GM12878 (cell line): Measurements from ENCODE around the gene ANGPTL2. TPM values are rescaled to one million over a fixed set of nuclear protein-coding genes. Genes with fewer than 3 reads are reported as not detected.

ENCODE experiments used
- ATAC-seq: fragments of 200-7000 bp; cut with Tn5 transposase; 3 replicates; pipeline ENCODE4 v1.9.1; 2020; ENCODE audit warnings: mild to moderate bottlenecking, moderate library complexity
- BruUV-seq: library from RNA; stranded (reverse); fragments of 400-500 nt; replicated peaks from 2 replicates; lab custom pipeline; 2021; lab: Mats Ljungman, UMichigan
- CTCF ChIA-PET: fragments of 300-600 bp; sonication (Branson Sonifier 250); formaldehyde crosslinking; extraction: SDS; loops from one replicate; lab custom pipeline; 2021; ENCODE audit warnings: inconsistent platforms; lab: Yijun Ruan, JAX
- POLR2A ChIA-PET: fragments of 350-600 bp; formaldehyde crosslinking; extraction: SDS; loops from one replicate; lab custom pipeline; 2021; ENCODE audit warnings: inconsistent platforms; lab: Charles Lee
- RAD21 ChIA-PET: fragments of 300-600 bp; sonication (Branson Sonifier 250); formaldehyde crosslinking; loops from one replicate; lab custom pipeline; 2023; ENCODE audit warnings: antibody characterized with exemption; ENCODE audit not compliant: unreplicated experiment; lab: Charles Lee
- SMC1A ChIA-PET: fragments of 300-600 bp; sonication (Branson Sonifier 250); formaldehyde crosslinking; loops from one replicate; lab custom pipeline; 2023; ENCODE audit not compliant: unreplicated experiment, uncharacterized antibody; lab: Charles Lee
- DNase-seq: peaks from one replicate; pipeline ENCODE4 v3.0.0-alpha.2; 2011; ENCODE audit warnings: low read depth, low spot score
- FAIRE-seq: peaks from 3 replicates; lab custom pipeline; 2011; peaks lifted over from hg19 to GRCh38; lab: Jason Lieb, UNC
- H2AFZ ChIP-seq: 2 replicates; pipeline ENCODE4 v1.6.0; 2011; ENCODE audit warnings: low read depth, low read length, control low read depth; ENCODE audit not compliant: control insufficient read depth
- H3K27ac ChIP-seq: 2 replicates; pipeline ENCODE4 v1.5.1; 2011; ENCODE audit warnings: control low read depth; ENCODE audit not compliant: control insufficient read depth, insufficient read depth
- H3K27me3 ChIP-seq, 2 experiments: replicated peaks in 1 of 2; 2 replicates each; pipeline versions ENCODE4 v1.6.0 to v1.6.1; 2011; ENCODE audit warnings: low read length in 1 of 2; ENCODE audit not compliant: control insufficient read depth in 2 of 2, insufficient read depth in 2 of 2
- H3K36me3 ChIP-seq, 2 experiments: 2 replicates each; pipeline ENCODE4 v1.5.1; 2011; ENCODE audit warnings: low read length in 1 of 2; ENCODE audit not compliant: control insufficient read depth in 2 of 2, insufficient read depth in 2 of 2
- H3K4me1 ChIP-seq: 2 replicates; pipeline ENCODE4 v1.6.1; 2011; ENCODE audit warnings: mild to moderate bottlenecking, low read length, moderate library complexity, mixed read lengths; ENCODE audit not compliant: control insufficient read depth, insufficient read depth
- H3K4me2 ChIP-seq: 2 replicates; pipeline ENCODE4 v1.6.0; 2011; ENCODE audit warnings: control low read depth; ENCODE audit not compliant: control insufficient read depth, insufficient read depth
- H3K4me3 ChIP-seq: fragments of 200-600 bp; sonication (generic); 2 replicates; pipeline ENCODE4 v1.5.1; 2016
- H3K79me2 ChIP-seq: 2 replicates; pipeline ENCODE4 v1.6.0; 2011; ENCODE audit warnings: low read length; ENCODE audit not compliant: control insufficient read depth, insufficient read depth
- H3K9ac ChIP-seq: 2 replicates; pipeline ENCODE4 v1.8.0; 2011; ENCODE audit warnings: low read length, control low read depth, mixed read lengths; ENCODE audit not compliant: control insufficient read depth, insufficient read depth
- H3K9me3 ChIP-seq: replicated peaks from 3 replicates; pipeline ENCODE4 v1.5.1; 2011; ENCODE audit warnings: mild to moderate bottlenecking, low read length; ENCODE audit not compliant: control insufficient read depth, insufficient read depth
- H4K20me1 ChIP-seq: 2 replicates; pipeline ENCODE4 v1.6.0; 2011; ENCODE audit not compliant: control insufficient read depth, insufficient read depth
- CEBPB ChIP-seq, 2 experiments: fragments of 150-350 bp in 1 of 2; IDR thresholded peaks; 2 replicates each; pipeline ENCODE4 v1.6.1; 2012 to 2014; ENCODE audit warnings: low read depth in 2 of 2, low read length in 2 of 2, borderline replicate concordance in 1 of 2, inconsistent platforms in 1 of 2
- CHD1 ChIP-seq: IDR thresholded peaks from 2 replicates; pipeline ENCODE4 v1.6.1; 2012; ENCODE audit warnings: low read depth, low read length, improper control_type of control experiment
- ETV6 ChIP-seq, 2 experiments: fragments of 450-650 bp in 1 of 2; IDR thresholded peaks in 1 of 2; conservative IDR thresholded peaks in 1 of 2; 2 replicates each; pipeline ENCODE4 v1.6.1; 2014; ENCODE audit warnings: antibody characterized with exemption in 1 of 2, borderline replicate concordance in 1 of 2, low read depth in 1 of 2, mild to moderate bottlenecking in 1 of 2, moderate library complexity in 1 of 2
- HDAC2 ChIP-seq: fragments of 200-600 bp; sonication (generic); IDR thresholded peaks from 2 replicates; pipeline ENCODE4 v1.6.1; 2017
- JUNB ChIP-seq: IDR thresholded peaks from 2 replicates; pipeline ENCODE4 v1.6.1; 2016; ENCODE audit warnings: antibody characterized with exemption, mild to moderate bottlenecking
- NRF1 ChIP-seq: conservative IDR thresholded peaks from 2 replicates; pipeline ENCODE4 v1.6.1; 2011; ENCODE audit warnings: mild to moderate bottlenecking, low read depth, low read length, improper control_type of control experiment
- PAX8 ChIP-seq: fragments of 450-650 bp; IDR thresholded peaks from 2 replicates; pipeline ENCODE4 v1.6.1; 2017; ENCODE audit warnings: mild to moderate bottlenecking, moderate library complexity
- RELB ChIP-seq: fragments of 450-650 bp; IDR thresholded peaks from 2 replicates; pipeline ENCODE4 v1.6.1; 2017; ENCODE audit warnings: low read depth, mild to moderate bottlenecking, moderate library complexity
- RFX5 ChIP-seq: IDR thresholded peaks from 2 replicates; pipeline ENCODE4 v1.6.1; 2011; ENCODE audit warnings: low read depth, low read length, improper control_type of control experiment
- SMC3 ChIP-seq: IDR thresholded peaks from 2 replicates; pipeline ENCODE4 v1.6.1; 2011; ENCODE audit warnings: low read length, improper control_type of control experiment, borderline replicate concordance
- SREBF1 ChIP-seq: IDR thresholded peaks from 2 replicates; pipeline ENCODE4 v1.6.1; 2012; ENCODE audit warnings: mild to moderate bottlenecking, low read length
- TAF1 ChIP-seq: IDR thresholded peaks from 2 replicates; pipeline ENCODE4 v1.6.1; 2011; ENCODE audit warnings: mild to moderate bottlenecking, low read depth, low read length, borderline replicate concordance
- ZNF622 ChIP-seq: fragments of 450-650 bp; IDR thresholded peaks from 2 replicates; pipeline ENCODE4 v1.6.1; 2017; ENCODE audit warnings: mild to moderate bottlenecking, inconsistent platforms
- ZNF687 ChIP-seq: fragments of 450-650 bp; IDR thresholded peaks from 2 replicates; pipeline ENCODE4 v1.6.1; 2017; ENCODE audit warnings: mild to moderate bottlenecking, moderate library complexity
- ZSCAN29 ChIP-seq: fragments of 450-650 bp; IDR thresholded peaks from 2 replicates; pipeline ENCODE4 v1.6.1; 2017; ENCODE audit warnings: mild to moderate bottlenecking, moderate library complexity
- WGBS: methylation state at CpG from one replicate; pipeline ENCODE4 v1.1.6; 2016; ENCODE audit warnings: low lambda C conversion rate; ENCODE audit not compliant: insufficient replicate concordance, insufficient coverage; ENCODE audit errors: missing lambda C conversion rate; 5-methylcytosine and 5-hydroxymethylcytosine counted together
- in situ Hi-C: fragments of 300-500 bp; cut with MboI; formaldehyde crosslinking; loops from 9 replicates; pipeline ENCODE4 v1.14.3; 2018; ENCODE audit warnings: mixed read lengths
- intact Hi-C: fragments of 100-400 bp; cut with micrococcal nuclease; formaldehyde crosslinking; loops from one replicate; pipeline ENCODE4 v1.14.2; 2022; ENCODE audit not compliant: unreplicated experiment
- polyA plus RNA-seq, 11 experiments: library from polyadenylated mRNA; depleted of rRNA in 4 of 11; unstranded in 6 of 11; stranded (reverse) in 5 of 11; fragments of >200 nt; fragmentation: Nextera tagmentation in 4 of 11; fragmentation: Illumina TruSeq in 1 of 11; extraction: Ambion mirVana in 4 of 11; extraction: Trizol in 1 of 11; gene quantifications; 1 replicate in 1 of 11; 2 replicates in 10 of 11; pipeline versions ENCODE4 v1.2.1 to v1.2.3, GENCODE V29; 2011 to 2016; ENCODE audit warnings: inconsistent platforms in 2 of 11, missing spikeins in 2 of 11, low read depth in 1 of 11
- total RNA-seq, 4 experiments: library from RNA; depleted of rRNA in 3 of 4; stranded (reverse); fragments of >200 nt in 3 of 4; fragmentation: Illumina TruSeq in 1 of 4; extraction: Trizol in 1 of 4; gene quantifications; 2 replicates each; pipeline versions ENCODE4 v1.2.1 to v1.2.3, GENCODE V29; 2013 to 2021

Gene ANGPTL2
- total and polyA plus RNA-seq, 10 of the 15 experiments (the other 5 are each of a cell fraction or from before 2014, with no cell fraction given) = 0.13 to 2.6 (median 0.82) TPM; not detected in 1

- TF ChIP-seq ZNF687 = no peak
- TF ChIP-seq JUNB = no peak
- TF ChIP-seq SREBF1 = no peak
- no peak for TF ChIP-seq SMC3
- no peak for TF ChIP-seq NRF1
- no peak for TF ChIP-seq ZSCAN29
- TF ChIP-seq, all 136 proteins: peak for 0
These were observed 44.1 kb downstream of the ANGPTL2 start (continued) for GRCh38 chr9:127078336-127078735.

GRCh38 chr9:127077644-127077946 lies 44.8 kb downstream of the ANGPTL2 start:
- WGBS = 48% methylated on average over 2 of the region's 2 CpGs
- in situ Hi-C loops (no loop called here), intact Hi-C loops (no loop called here)
- Histone ChIP-seq H4K20me1 (no peaks in the 10 kb centered on the region), H3K36me3 (no peaks in the 10 kb centered on the region; a peak in 1 of 4 replicates), H3K4me2 (no peak overlapping the region), H3K27ac (no peak overlapping the region), H3K4me1 (no peaks in the 10 kb centered on the region), H3K79me2 (no peaks in the 10 kb centered on the region), H3K4me3 (no peak overlapping the region), H3K9me3 (no peaks in the 10 kb centered on the region), H3K27me3 (no peaks in the 10 kb centered on the region), H3K9ac (no peak overlapping the region), H2AFZ (no peak overlapping the region)
- TF ChIP-seq RELB (no peak), TAF1 (no peak), RFX5 (no peak), ZNF622 (no peak), CHD1 (no peak), HDAC2 (no peak), CEBPB (IDR thresholded peaks at IDR 0.05; ENCODE audit: borderline replicate concordance in 1 of 2, low read depth in 2 of 2, low read length in 2 of 2) (no peak), PAX8 (no peak), ETV6 (conservative IDR thresholded peaks at IDR 0.05 in 1 of 2, IDR thresholded peaks at IDR 0.05 in 1 of 2; ENCODE audit: borderline replicate concordance in 1 of 2, low read depth in 1 of 2) (no peak)
- BruUV-seq = no TSS peak
- ChIA-PET CTCF (interaction anchor here (0.6 kb wide), 1 partner anchor 14 kb away, joined by 3 read pairs; no protein-coding TSS in a partner anchor), POLR2A (no interaction called here), SMC1A (interaction anchor here (0.9 to 1.8 kb wide), 7 partner anchors 14 to 94 kb away, joined by 3 to 7 read pairs (median 3); no protein-coding TSS in a partner anchor), RAD21 (no interaction called here)
- ATAC-seq = no peak
- no peak for DNase-seq
- FAIRE-seq = no peak
